HEK293T (cell line): ENCODE measurements around the gene PLEK2.

Source experiments
- CTCF ChIA-PET: fragments of 350-600 bp; formaldehyde crosslinking; extraction: SDS; loops from one replicate; lab custom pipeline; 2021; ENCODE audit warnings: antibody characterized with exemption, inconsistent platforms; lab: Yijun Ruan, JAX
- POLR2A ChIA-PET: fragments of 350-600 bp; formaldehyde crosslinking; extraction: SDS; loops from one replicate; lab custom pipeline; 2020; ENCODE audit warnings: antibody characterized with exemption, inconsistent platforms; lab: Yijun Ruan, JAX
- DNase-seq: peaks from one replicate; pipeline ENCODE4 v3.0.0; 2012; ENCODE audit warnings: mixed read lengths; ENCODE audit errors: extremely low spot score
- ARNT ChIP-seq: fragments of 450-650 bp; IDR thresholded peaks from 2 replicates; pipeline ENCODE4 v1.6.1; 2017; ENCODE audit warnings: mild to moderate bottlenecking
- BHLHE40 ChIP-seq: fragments of 450-650 bp; IDR thresholded peaks from 2 replicates; pipeline ENCODE4 v1.6.1; 2016; ENCODE audit warnings: mild to moderate bottlenecking, moderate library complexity, borderline replicate concordance
- CTBP1 ChIP-seq: fragments of 450-650 bp; IDR thresholded peaks from 2 replicates; pipeline ENCODE4 v1.6.1; 2016; ENCODE audit warnings: borderline replicate concordance
- ELF4 ChIP-seq: fragments of 450-650 bp; IDR thresholded peaks from 2 replicates; pipeline ENCODE4 v1.6.1; 2017; ENCODE audit warnings: antibody characterized with exemption
- FOXA1 ChIP-seq: fragments of 450-650 bp; IDR thresholded peaks from 2 replicates; pipeline ENCODE4 v1.6.1; 2016; ENCODE audit warnings: mild to moderate bottlenecking
- FOXK2 ChIP-seq: fragments of 450-650 bp; IDR thresholded peaks from 2 replicates; pipeline ENCODE4 v1.6.1; 2016; ENCODE audit warnings: mild to moderate bottlenecking
- FOXM1 ChIP-seq: fragments of 450-650 bp; IDR thresholded peaks from 2 replicates; pipeline ENCODE4 v1.6.1; 2017; ENCODE audit warnings: mild to moderate bottlenecking, borderline replicate concordance
- HDGF ChIP-seq: fragments of 450-650 bp; IDR thresholded peaks from 2 replicates; pipeline ENCODE4 v1.6.1; 2017; ENCODE audit warnings: antibody characterized with exemption, borderline replicate concordance
- L3MBTL2 ChIP-seq: fragments of 450-650 bp; conservative IDR thresholded peaks from 2 replicates; pipeline ENCODE4 v1.6.1; 2016; ENCODE audit warnings: mild to moderate bottlenecking
- LEF1 ChIP-seq: fragments of 450-650 bp; IDR thresholded peaks from 2 replicates; pipeline ENCODE4 v1.6.1; 2017; ENCODE audit warnings: mild to moderate bottlenecking, borderline replicate concordance
- NFRKB ChIP-seq: fragments of 450-650 bp; IDR thresholded peaks from 2 replicates; pipeline ENCODE4 v1.6.1; 2016; ENCODE audit warnings: mild to moderate bottlenecking, moderate library complexity
- SP1 ChIP-seq: fragments of 450-650 bp; IDR thresholded peaks from 2 replicates; pipeline ENCODE4 v1.6.1; 2017
- SUZ12 ChIP-seq: fragments of 450-650 bp; IDR thresholded peaks from 2 replicates; pipeline ENCODE4 v1.6.1; 2016; ENCODE audit warnings: mild to moderate bottlenecking
- TARDBP ChIP-seq: fragments of 450-650 bp; IDR thresholded peaks from 2 replicates; pipeline ENCODE4 v1.6.1; 2016
- ZNF384 ChIP-seq: fragments of 450-650 bp; IDR thresholded peaks from 2 replicates; pipeline ENCODE4 v1.6.1; 2016
- TF ChIP-seq, protein P1 (sequence below): fragments of 450-650 bp; IDR thresholded peaks from 2 replicates; pipeline ENCODE4 v1.6.1; 2016

Gene PLEK2

DNA sequence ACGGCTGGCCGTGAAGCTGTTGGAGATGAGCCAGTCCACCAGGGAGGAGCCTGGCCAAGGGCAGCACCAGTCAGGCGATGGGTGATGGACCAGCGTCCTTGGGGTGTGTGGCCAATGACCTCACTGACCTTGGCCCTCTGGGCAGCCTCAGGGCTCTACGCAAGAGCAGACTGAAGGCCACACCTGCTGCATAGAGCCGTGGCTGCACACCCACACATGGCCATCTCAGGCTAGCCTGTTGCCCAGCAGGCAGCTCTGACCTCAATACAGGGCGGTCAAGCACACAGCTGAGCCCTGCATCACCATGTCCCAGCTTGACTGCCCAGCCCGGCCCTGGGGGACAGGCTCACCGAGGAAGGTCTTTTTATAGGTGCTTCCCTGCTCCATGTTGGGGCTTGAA lies 19.2 kb downstream of the PLEK2 start:
- TF ChIP-seq FOXM1, result no peak
- no peak for TF ChIP-seq ARNT
- TF ChIP-seq LEF1, result no peak
- TF ChIP-seq SUZ12, result no peak
- TF ChIP-seq HDGF, result no peak
- TF ChIP-seq FOXK2, result no peak
- TF ChIP-seq FOXA1, result no peak
- no peak for TF ChIP-seq SP1
- ChIA-PET CTCF (no interaction called here), POLR2A (no interaction called here)
- DNase-seq, result no peak

DNA sequence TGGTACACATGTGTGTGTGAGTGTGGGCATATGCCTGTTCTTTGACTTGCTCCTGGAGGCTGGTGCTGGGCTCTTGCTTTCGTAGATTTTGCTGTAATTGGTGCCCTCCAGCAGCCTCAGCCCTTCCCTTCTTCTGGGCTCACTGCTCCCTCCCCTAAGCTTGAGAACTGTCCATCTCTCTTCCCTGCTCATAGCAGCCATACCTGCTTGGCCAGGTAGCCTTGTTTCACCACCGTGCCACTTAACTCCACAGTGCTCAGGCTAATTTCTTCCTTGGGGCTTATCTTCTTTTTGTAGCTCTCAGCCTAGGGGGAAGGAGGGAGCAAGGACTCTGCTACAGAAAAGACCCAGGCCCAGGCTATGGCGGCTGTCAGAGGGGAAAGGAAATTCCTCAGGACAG lies 19.8 kb downstream of the PLEK2 start:
- CTCF ChIA-PET, result no interaction called here
- DNase-seq, result no peak
- TF ChIP-seq, protein P1, sequence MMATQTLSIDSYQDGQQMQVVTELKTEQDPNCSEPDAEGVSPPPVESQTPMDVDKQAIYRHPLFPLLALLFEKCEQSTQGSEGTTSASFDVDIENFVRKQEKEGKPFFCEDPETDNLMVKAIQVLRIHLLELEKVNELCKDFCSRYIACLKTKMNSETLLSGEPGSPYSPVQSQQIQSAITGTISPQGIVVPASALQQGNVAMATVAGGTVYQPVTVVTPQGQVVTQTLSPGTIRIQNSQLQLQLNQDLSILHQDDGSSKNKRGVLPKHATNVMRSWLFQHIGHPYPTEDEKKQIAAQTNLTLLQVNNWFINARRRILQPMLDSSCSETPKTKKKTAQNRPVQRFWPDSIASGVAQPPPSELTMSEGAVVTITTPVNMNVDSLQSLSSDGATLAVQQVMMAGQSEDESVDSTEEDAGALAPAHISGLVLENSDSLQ, result no peak
- TF ChIP-seq FOXA1 (no peak), CTBP1 (no peak), ARNT (no peak), LEF1 (no peak), SP1 (no peak), TARDBP (no peak), SUZ12 (no peak), L3MBTL2 (no peak), HDGF (no peak)
- POLR2A ChIA-PET, result no interaction called here

DNA sequence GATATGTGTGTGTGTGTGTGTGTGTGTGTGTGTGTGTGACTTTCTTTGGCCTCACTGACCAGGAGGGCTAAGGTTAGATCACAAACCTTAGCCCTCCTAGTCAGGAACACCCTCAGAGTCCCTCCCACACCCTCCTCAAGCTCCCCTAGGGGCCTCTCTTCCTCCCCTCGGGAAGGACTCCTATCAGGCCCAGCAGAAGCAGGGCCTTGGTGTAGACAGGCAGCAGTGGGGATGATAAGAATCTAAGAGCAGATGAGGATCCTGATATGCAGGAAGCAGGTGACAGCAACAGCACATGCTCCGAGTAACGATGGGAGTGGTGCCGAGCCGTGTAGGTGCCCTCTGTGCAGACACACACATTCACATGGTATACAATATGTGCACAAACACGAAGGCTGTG lies 20.7 kb downstream of the PLEK2 start:
- ChIA-PET POLR2A (no interaction called here), CTCF (no interaction called here)
- TF ChIP-seq FOXM1, result no peak
- TF ChIP-seq NFRKB, result no peak
- no peak for TF ChIP-seq BHLHE40
- no peak for TF ChIP-seq FOXA1
- TF ChIP-seq, protein P1, result no peak
- DNase-seq, result no peak

DNA sequence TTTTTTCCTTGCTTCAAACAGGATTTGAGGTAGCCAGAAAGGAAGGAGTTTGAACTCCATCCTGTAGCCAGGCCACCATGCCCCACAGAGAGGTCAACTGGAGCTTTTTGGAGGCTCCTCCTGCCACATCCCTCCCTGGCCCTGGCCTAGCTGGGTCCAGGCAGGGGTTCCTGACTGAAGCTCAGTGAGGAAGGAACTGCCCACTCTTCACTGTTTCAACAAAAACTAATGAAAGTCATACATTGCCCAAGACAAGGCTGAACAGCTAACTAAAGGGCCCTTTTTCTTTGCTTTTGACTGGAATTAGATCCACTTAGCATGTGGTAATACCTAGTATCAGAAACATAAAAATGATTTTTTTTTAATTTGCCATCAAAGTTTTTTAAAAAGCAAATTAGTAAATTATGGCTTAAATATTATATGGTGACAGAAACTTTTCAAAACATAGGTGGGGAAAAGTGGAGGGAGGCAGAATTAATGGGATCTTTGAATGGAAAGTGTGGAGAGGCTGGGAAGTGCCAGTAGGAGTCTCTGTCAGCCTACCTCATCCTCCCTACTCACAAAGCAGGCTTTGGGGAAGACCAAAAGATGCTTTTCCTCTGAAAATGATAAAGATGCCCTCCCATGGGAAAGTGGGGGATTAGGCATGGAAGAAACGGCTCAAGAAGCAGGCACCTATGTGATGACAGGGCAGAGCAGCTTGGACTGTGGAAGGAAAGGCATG lies 22.0 kb downstream of the PLEK2 start:
- DNase-seq, result no peak
- ChIA-PET POLR2A (no interaction called here), CTCF (interaction anchor here (0.6 kb wide), 1 partner anchor 193 kb away, joined by 3 read pairs; no protein-coding TSS in a partner anchor)
- TF ChIP-seq ZNF384, result no peak
- no peak for TF ChIP-seq TARDBP
- TF ChIP-seq, protein P1, result no peak
- TF ChIP-seq SP1, result no peak
- no peak for TF ChIP-seq SUZ12
- TF ChIP-seq ELF4, result no peak

DNA sequence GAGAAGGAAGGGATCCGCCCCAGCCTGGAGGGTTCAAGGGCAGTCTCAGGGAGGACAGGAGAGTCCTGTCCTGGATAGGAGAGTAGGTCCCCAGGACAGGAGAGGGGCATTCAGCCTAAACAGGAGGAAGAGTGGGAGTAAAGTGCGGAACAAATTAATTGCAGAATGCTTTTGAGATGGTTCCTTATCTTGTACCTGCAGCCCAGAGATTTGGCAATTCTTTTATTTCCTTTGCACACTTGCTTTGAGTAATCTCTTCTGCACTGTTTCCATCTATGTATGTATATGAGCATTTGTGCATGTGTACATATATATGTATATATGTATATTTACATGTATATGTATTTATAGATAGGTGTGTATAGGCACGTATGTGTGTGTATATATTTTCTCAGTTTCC lies 22.7 kb downstream of the PLEK2 start:
- no peak for DNase-seq
- TF ChIP-seq L3MBTL2, result no peak
- no peak for TF ChIP-seq SUZ12
- no peak for TF ChIP-seq LEF1
- no peak for TF ChIP-seq SP1
- TF ChIP-seq ZNF384, result no peak
- no peak for TF ChIP-seq FOXA1
- TF ChIP-seq, protein P1, result no peak
- TF ChIP-seq HDGF, result no peak
- TF ChIP-seq NFRKB, result no peak
- no peak for TF ChIP-seq FOXK2
- no peak for TF ChIP-seq ELF4
- ChIA-PET POLR2A (no interaction called here), CTCF (interaction anchor here (0.6 kb wide), 1 partner anchor 193 kb away, joined by 3 read pairs; no protein-coding TSS in a partner anchor)

DNA sequence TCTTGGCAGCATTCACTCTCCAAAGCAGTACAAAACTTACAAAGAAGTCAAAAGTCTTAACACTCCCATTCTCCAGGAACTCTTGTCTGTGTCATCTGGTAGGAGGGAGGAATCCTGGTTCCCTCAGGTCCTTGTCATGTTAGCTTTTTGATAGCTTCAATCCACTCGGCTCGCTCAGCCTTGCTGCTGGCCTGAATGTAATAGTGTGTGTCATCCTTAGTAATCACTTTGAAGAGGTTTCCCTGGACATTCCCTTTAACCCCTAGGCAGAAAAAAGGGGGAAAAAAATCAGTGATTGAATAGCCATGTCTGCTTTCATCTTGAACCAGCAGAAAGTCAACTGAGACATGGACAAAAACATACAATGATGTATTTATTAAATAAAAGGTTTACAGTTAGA lies 24.8 kb downstream of the PLEK2 start:
- TF ChIP-seq FOXA1 (no peak), FOXK2 (no peak), TARDBP (no peak), NFRKB (no peak), FOXM1 (no peak)
- CTCF ChIA-PET, result no interaction called here
- no peak for DNase-seq
- POLR2A ChIA-PET, result no interaction called here

DNA sequence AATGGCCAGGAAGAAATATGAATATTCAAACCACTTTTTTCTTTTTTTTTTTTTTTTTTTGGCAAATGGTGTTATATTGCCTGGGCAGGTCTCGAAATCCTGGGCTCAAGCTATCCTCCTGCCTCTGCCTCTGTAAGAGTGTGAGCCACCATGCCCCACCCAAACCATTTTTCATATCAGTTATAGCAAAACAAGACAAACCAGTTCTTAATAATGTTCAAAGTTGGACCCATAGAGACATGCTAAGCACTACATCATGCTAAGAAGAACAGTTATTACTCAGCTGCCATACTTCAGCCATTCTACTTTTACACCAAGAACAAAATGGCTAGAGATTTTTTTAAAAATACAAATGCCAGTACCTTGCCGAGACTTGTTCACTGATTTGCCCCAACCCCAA lies 26.3 kb downstream of the PLEK2 start:
- CTCF ChIA-PET, result interaction anchor here (0.9 to 1.1 kb wide), 2 partner anchors 186 to 221 kb away, joined by 3 read pairs; no protein-coding TSS in a partner anchor
- no peak for TF ChIP-seq HDGF
- no peak for TF ChIP-seq SP1
- no peak for TF ChIP-seq TARDBP
- TF ChIP-seq, protein P1, result no peak
- TF ChIP-seq CTBP1, result no peak
- no peak for TF ChIP-seq FOXM1
- TF ChIP-seq FOXA1, result no peak
- no peak for TF ChIP-seq NFRKB
- TF ChIP-seq LEF1, result no peak
- no peak for TF ChIP-seq ZNF384
- no peak for TF ChIP-seq ARNT
- no peak for TF ChIP-seq FOXK2
- no peak for TF ChIP-seq BHLHE40
- DNase-seq, result no peak
- POLR2A ChIA-PET, result no interaction called here
